ENCODE measurements around the gene PITX2. TPM values are rescaled to one million over a fixed set of nuclear protein-coding genes. Genes with fewer than 3 reads are reported as not detected.

The PITX2 gene
- total and polyA plus RNA-seq, 2 of the 8 experiments (the other 6 are each of a cell fraction or from before 2014, with no cell fraction given): 0.09 to 0.67 TPM

DNA sequence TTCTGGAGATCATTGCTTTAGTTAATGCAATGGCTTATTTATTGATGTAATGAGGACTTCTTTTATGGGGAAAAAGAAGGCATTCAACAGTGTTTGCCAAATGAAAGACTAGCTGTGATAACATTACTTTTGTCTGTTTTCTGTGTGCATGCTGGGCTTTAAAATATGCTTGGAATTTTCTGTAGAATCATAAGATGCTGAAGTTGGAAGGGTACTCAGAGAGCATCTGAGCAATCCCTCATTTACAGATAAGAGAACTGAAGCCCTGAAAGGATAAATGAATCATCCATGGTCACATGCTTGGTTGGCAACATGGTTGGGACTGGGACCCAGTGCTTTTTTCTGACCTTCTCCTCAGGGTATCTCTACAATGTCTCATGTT lies 31.4 kb upstream of the PITX2 start:
- H2BK5ac ChIP-seq (ENCODE audit: low read depth, low read length): no peak overlapping the region
- H4K5ac ChIP-seq (ENCODE audit: insufficient read length, low read depth, low read length): no peak overlapping the region
- no peaks in the 10 kb centered on the region for H3K36me3 ChIP-seq (ENCODE audit: control insufficient read depth in 2 of 4, insufficient read depth in 4 of 4, low read length in 3 of 4)
- H3K27ac ChIP-seq (ENCODE audit: low read depth, low read length): no peak overlapping the region
- no peak overlapping the region for H3K4me3 ChIP-seq (ENCODE audit: extremely low read depth in 1 of 4, insufficient read depth in 2 of 4, low read depth in 3 of 4, low read length in 4 of 4)
- H2AFZ ChIP-seq (ENCODE audit: low read length): no peak overlapping the region
- H3K27me3 ChIP-seq (replicated peaks in 1 of 4; ENCODE audit: control insufficient read depth in 3 of 4, extremely low read depth in 1 of 4, insufficient read depth in 3 of 4, low read length in 3 of 4): no peaks in the 10 kb centered on the region
- H3K4me2 ChIP-seq (ENCODE audit: insufficient read depth in 1 of 2, low read depth in 2 of 2, low read length in 2 of 2): no peak overlapping the region
- ChIA-PET POLR2A (ENCODE audit: partially characterized antibody) (no interaction called here), CTCF (ENCODE audit: partially characterized antibody) (no interaction called here)
- H3K9me3 ChIP-seq (ENCODE audit: insufficient read depth in 2 of 2, low read depth in 1 of 2, low read length in 1 of 2): peaks cover 6% of the 10 kb centered on the region in 2 experiments; a peak in 3 of 4 replicates
- H2AK5ac ChIP-seq (ENCODE audit: low read depth, low read length): no peak overlapping the region
- no peak overlapping the region for H2BK20ac ChIP-seq (ENCODE audit: low read length)
- H2BK120ac ChIP-seq (replicated peaks; ENCODE audit: low read depth, low read length): no peak overlapping the region
- no peak overlapping the region for H3K9ac ChIP-seq (replicated peaks in 1 of 4; ENCODE audit: extremely low read depth in 1 of 4, low read depth in 3 of 4, low read length in 3 of 4)
- FAIRE-seq (no peak), DNase-seq (ENCODE audit: low read depth in 1 of 2, low spot score in 2 of 2) (no peak)
- H2BK15ac ChIP-seq (ENCODE audit: low read length): no peak overlapping the region
- no peak overlapping the region for H4K91ac ChIP-seq (replicated peaks; ENCODE audit: insufficient read length, low read length)
- no peaks in the 10 kb centered on the region for H3K79me1 ChIP-seq (ENCODE audit: low read depth, low read length)
- H3K56ac ChIP-seq (replicated peaks; ENCODE audit: insufficient read length, low read depth, low read length): no peak overlapping the region
- H3K4me1 ChIP-seq (replicated peaks in 1 of 4; ENCODE audit: control insufficient read depth in 3 of 4, insufficient read depth in 4 of 4, low read length in 3 of 4): no peaks in the 10 kb centered on the region
- no peaks in the 10 kb centered on the region for H4K20me1 ChIP-seq (replicated peaks in 1 of 2; ENCODE audit: control insufficient read depth in 1 of 2, insufficient read depth in 2 of 2, low read length in 2 of 2)
- no peak overlapping the region for H3K23ac ChIP-seq (ENCODE audit: insufficient read length)
- no peaks in the 10 kb centered on the region for H3K23me2 ChIP-seq (ENCODE audit: low read depth, low read length)
- no peak overlapping the region for H3K14ac ChIP-seq (ENCODE audit: insufficient read length)
- no peak overlapping the region for H3K4ac ChIP-seq (replicated peaks; ENCODE audit: insufficient read length, low read depth, low read length)
- H3K18ac ChIP-seq (ENCODE audit: extremely low read depth, low read length): no peak overlapping the region
- H3K79me2 ChIP-seq (ENCODE audit: control insufficient read depth in 1 of 2, insufficient read depth in 2 of 2, low read length in 2 of 2): no peaks in the 10 kb centered on the region
- no peak overlapping the region for H2BK12ac ChIP-seq (ENCODE audit: low read depth, low read length)
- TF ChIP-seq, protein P1, sequence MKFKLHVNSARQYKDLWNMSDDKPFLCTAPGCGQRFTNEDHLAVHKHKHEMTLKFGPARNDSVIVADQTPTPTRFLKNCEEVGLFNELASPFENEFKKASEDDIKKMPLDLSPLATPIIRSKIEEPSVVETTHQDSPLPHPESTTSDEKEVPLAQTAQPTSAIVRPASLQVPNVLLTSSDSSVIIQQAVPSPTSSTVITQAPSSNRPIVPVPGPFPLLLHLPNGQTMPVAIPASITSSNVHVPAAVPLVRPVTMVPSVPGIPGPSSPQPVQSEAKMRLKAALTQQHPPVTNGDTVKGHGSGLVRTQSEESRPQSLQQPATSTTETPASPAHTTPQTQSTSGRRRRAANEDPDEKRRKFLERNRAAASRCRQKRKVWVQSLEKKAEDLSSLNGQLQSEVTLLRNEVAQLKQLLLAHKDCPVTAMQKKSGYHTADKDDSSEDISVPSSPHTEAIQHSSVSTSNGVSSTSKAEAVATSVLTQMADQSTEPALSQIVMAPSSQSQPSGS (IDR thresholded peaks at IDR 0.05; ENCODE audit: low read length): no peak
- TF ChIP-seq JUND (IDR thresholded peaks at IDR 0.05; ENCODE audit: low read length) (no peak), POU5F1 (IDR thresholded peaks at IDR 0.05; ENCODE audit: low read depth, low read length) (no peak), BACH1 (IDR thresholded peaks at IDR 0.05; ENCODE audit: low read length) (no peak), GTF2F1 (IDR thresholded peaks at IDR 0.05; ENCODE audit: borderline replicate concordance, low read depth, low read length) (no peak), EZH2 (IDR thresholded peaks at IDR 0.05; ENCODE audit: low read depth, low read length, severe bottlenecking) (no peak), SP2 (IDR thresholded peaks at IDR 0.05; ENCODE audit: low read length) (no peak), POLR2A (IDR thresholded peaks at IDR 0.05; ENCODE audit: control extremely low read depth in 1 of 2, low read depth in 2 of 2, low read length in 2 of 2) (no peak), MAFK (IDR thresholded peaks at IDR 0.05; ENCODE audit: low read depth, low read length) (no peak), CREB1 (IDR thresholded peaks at IDR 0.05) (no peak)
- H4K8ac ChIP-seq (ENCODE audit: extremely low read depth, insufficient read depth, low read length): no peak overlapping the region
